SK-N-SH (cell line): ENCODE results near the gene ACLY. TPM values are rescaled to one million over a fixed set of nuclear protein-coding genes. Genes with fewer than 3 reads are reported as not detected.
"Not testable (repeated sequence)": the region's sequence is repeated elsewhere in the genome, so short reads cannot be mapped to it uniquely, and the experiment has no call there.

Experiments
- CTCF ChIA-PET: fragments of 300-600, 350-600 bp; formaldehyde crosslinking; extraction: SDS; loops from one replicate; lab custom pipeline; 2021; lab: Yijun Ruan, JAX
- POLR2A ChIA-PET: fragments of 350-600 bp; sonication (Branson Sonifier 250); formaldehyde crosslinking; extraction: SDS; loops from one replicate; lab custom pipeline; 2020; ENCODE audit warnings: antibody characterized with exemption, inconsistent platforms; lab: Yijun Ruan, JAX
- DNase-seq: peaks from one replicate; pipeline ENCODE4 v3.0.0; 2012
- H2AFZ ChIP-seq: fragments of 200-600 bp; sonication (generic); 2 replicates; pipeline ENCODE4 v1.8.1; 2016; ENCODE audit warnings: antibody characterized with exemption, mild to moderate bottlenecking, low read depth
- H3F3A ChIP-seq: fragments of 200-600 bp; sonication (generic); replicated peaks from 2 replicates; pipeline ENCODE3; 2016; ENCODE audit warnings: antibody characterized with exemption, mild to moderate bottlenecking; ENCODE audit not compliant: insufficient read depth
- H3K27ac ChIP-seq, 2 experiments: fragments of 200-500 bp in 1 of 2; fragments of 200-600 bp in 1 of 2; sonication (Bioruptor generic) in 1 of 2; sonication (generic), shearing (Covaris generic) in 1 of 2; 2 replicates each; pipeline versions ENCODE4 v1.5.1 to v1.6.1; 2014 to 2016; ENCODE audit warnings: low read depth in 2 of 2, inconsistent platforms in 1 of 2, low read length in 1 of 2, mild to moderate bottlenecking in 1 of 2, mixed read lengths in 1 of 2
- H3K27me3 ChIP-seq: fragments of 200-600 bp; sonication (generic), shearing (Covaris generic); 2 replicates; pipeline ENCODE4 v1.6.1; 2016; ENCODE audit warnings: mixed run types; ENCODE audit not compliant: insufficient read depth
- H3K36me3 ChIP-seq, 2 experiments: fragments of 200-500 bp in 1 of 2; fragments of 200-600 bp in 1 of 2; sonication (Bioruptor generic) in 1 of 2; sonication (generic) in 1 of 2; replicated peaks in 1 of 2; 2 replicates each; pipeline versions ENCODE3 to v1.5.1; 2014 to 2016; ENCODE audit warnings: low read length in 1 of 2, mild to moderate bottlenecking in 1 of 2; ENCODE audit not compliant: insufficient read depth in 2 of 2, control insufficient read depth in 1 of 2
- H3K4me1 ChIP-seq, 2 experiments: fragments of 200-500 bp in 1 of 2; fragments of 200-600 bp in 1 of 2; sonication (Bioruptor generic) in 1 of 2; sonication (generic), shearing (Covaris generic) in 1 of 2; 2 replicates each; pipeline versions ENCODE4 v1.5.1 to v1.6.1; 2014 to 2016; ENCODE audit warnings: low read depth in 1 of 2, low read length in 1 of 2, mixed run types in 1 of 2; ENCODE audit not compliant: insufficient read depth in 2 of 2, control insufficient read depth in 1 of 2
- H3K4me2 ChIP-seq: fragments of 200-600 bp; sonication (generic), shearing (Covaris generic); 2 replicates; pipeline ENCODE4 v1.6.1; 2017; ENCODE audit warnings: mixed run types
- H3K4me3 ChIP-seq, 2 experiments: fragments of 200-500 bp in 1 of 2; fragments of 200-600 bp in 1 of 2; sonication (Bioruptor generic) in 1 of 2; sonication (generic), shearing (Covaris generic) in 1 of 2; 2 replicates each; pipeline versions ENCODE4 v1.5.1 to v1.8.1; 2014 to 2016; ENCODE audit warnings: low read depth in 2 of 2, inconsistent platforms in 1 of 2, low read length in 1 of 2, mild to moderate bottlenecking in 1 of 2, mixed read lengths in 1 of 2, moderate library complexity in 1 of 2
- H3K79me2 ChIP-seq: fragments of 200-600 bp; sonication (generic); 2 replicates; pipeline ENCODE4 v1.8.1; 2017; ENCODE audit warnings: mild to moderate bottlenecking; ENCODE audit not compliant: insufficient read depth
- H3K9ac ChIP-seq: fragments of 200-600 bp; sonication (generic); 2 replicates; pipeline ENCODE4 v1.6.1; 2017; ENCODE audit warnings: mixed run types
- H3K9me2 ChIP-seq: fragments of 200-600 bp; sonication (generic); 2 replicates; pipeline ENCODE4 v1.6.1; 2017; ENCODE audit warnings: mixed run types
- H3K9me3 ChIP-seq: fragments of 200-600 bp; sonication (generic); 2 replicates; pipeline ENCODE4 v1.6.1; 2017; ENCODE audit warnings: mixed run types, mild to moderate bottlenecking, moderate library complexity
- H4K20me1 ChIP-seq: fragments of 200-600 bp; sonication (generic); 2 replicates; pipeline ENCODE4 v1.6.1; 2017; ENCODE audit warnings: mild to moderate bottlenecking, mixed run types; ENCODE audit not compliant: insufficient read depth
- ELF1 ChIP-seq: IDR thresholded peaks from 2 replicates; pipeline ENCODE4 v1.4.0; 2012
- EZH2phosphoT487 ChIP-seq: fragments of 200-600 bp; sonication (generic); IDR thresholded peaks from 2 replicates; pipeline ENCODE4 v1.6.1; 2017; ENCODE audit warnings: low read depth, mixed run types, mild to moderate bottlenecking, antibody characterized with exemption, moderate library complexity, borderline replicate concordance
- FOXJ3 ChIP-seq: sonication (generic); formaldehyde crosslinking; IDR thresholded peaks from 2 replicates; pipeline ENCODE4 v1.5.1; 2020; ENCODE audit warnings: mild to moderate bottlenecking, missing genetic modification reagents
- GABPA ChIP-seq: IDR thresholded peaks from 2 replicates; pipeline ENCODE4 v1.4.0; 2012; ENCODE audit warnings: low read depth, mild to moderate bottlenecking
- NFIC ChIP-seq: IDR thresholded peaks from 2 replicates; pipeline ENCODE4 v1.4.0; 2012; ENCODE audit warnings: borderline replicate concordance
- NRF1 ChIP-seq: IDR thresholded peaks from 2 replicates; pipeline ENCODE4 v1.6.1; 2012; ENCODE audit warnings: low read depth, mild to moderate bottlenecking, low read length
- POLR2AphosphoS5 ChIP-seq: IDR thresholded peaks from 2 replicates; pipeline ENCODE4 v1.6.1; 2012; ENCODE audit warnings: low read depth, low read length
- RFX5 ChIP-seq: IDR thresholded peaks from 2 replicates; pipeline ENCODE4 v1.6.1; 2012; ENCODE audit warnings: mild to moderate bottlenecking, improper control_type of control experiment, low read length
- TEAD4 ChIP-seq: IDR thresholded peaks from 2 replicates; pipeline ENCODE4 v1.4.0; 2012; ENCODE audit warnings: mild to moderate bottlenecking, borderline replicate concordance; ENCODE audit not compliant: insufficient read depth
- YY1 ChIP-seq: IDR thresholded peaks from 2 replicates; pipeline ENCODE4 v1.4.0; 2012; ENCODE audit warnings: low read depth, mild to moderate bottlenecking
- ZBTB33 ChIP-seq: IDR thresholded peaks from 2 replicates; pipeline ENCODE4 v1.4.0; 2012; ENCODE audit warnings: low read depth, borderline replicate concordance
- WGBS: methylation state at CpG from one replicate; pipeline ENCODE4 v1.1.6; 2017; ENCODE audit warnings: low lambda C conversion rate; 5-methylcytosine and 5-hydroxymethylcytosine counted together
- polyA plus RNA-seq, 3 experiments: library from polyadenylated mRNA; depleted of rRNA; stranded (reverse); fragments of >200 nt; gene quantifications; 2 replicates each; pipeline ENCODE4 v1.2.3, GENCODE V29; 2012

ACLY gene
- polyA plus RNA-seq, 1 of the 3 experiments (the other 2 are of a cell fraction) = 163 TPM

GRCh38 chr17:41880130-41880529 lies 38.6 kb downstream of the ACLY start:
- no peaks in the 10 kb centered on the region for H3K27me3 ChIP-seq
- WGBS = 96% methylated on average over 4 of the region's 4 CpGs
- no peak overlapping the region for H3K27ac ChIP-seq
- TF ChIP-seq GABPA (no peak), ELF1 (no peak), POLR2AphosphoS5 (no peak), ZBTB33 (no peak), FOXJ3 (CRISPR knock-in tag) (no peak), NFIC (no peak), NRF1 (no peak), YY1 (no peak), TEAD4 (no peak), RFX5 (no peak), EZH2phosphoT487 (no peak)
- ChIA-PET POLR2A (no interaction called here), CTCF (interaction anchor here (2.1 kb wide), 1 partner anchor 14 kb away, joined by 7 read pairs; no protein-coding TSS in a partner anchor)
- no peak overlapping the region for H3K4me3 ChIP-seq
- H3F3A ChIP-seq = peaks cover 9% of the 10 kb centered on the region
- no peak for DNase-seq
- no peaks in the 10 kb centered on the region for H3K9me2 ChIP-seq
- peaks cover 57 to 73% of the 10 kb centered on the region in 2 experiments for H3K36me3 ChIP-seq
- H3K4me1 ChIP-seq = no peaks in the 10 kb centered on the region
- no peaks in the 10 kb centered on the region; the same call in 1 of the 2 replicates for H4K20me1 ChIP-seq
- no peak overlapping the region for H3K9ac ChIP-seq
- H3K9me3 ChIP-seq = no peaks in the 10 kb centered on the region
- no peak overlapping the region for H2AFZ ChIP-seq
- H3K79me2 ChIP-seq = peaks cover 28% of the 10 kb centered on the region
- no peak overlapping the region for H3K4me2 ChIP-seq

GRCh38 chr17:41874293-41874670 lies 44.5 kb downstream of the ACLY start:
- Histone ChIP-seq H3K79me2 (peaks cover 11% of the 10 kb centered on the region), H3F3A (peaks cover 18% of the 10 kb centered on the region), H3K36me3 (peaks cover 54 to 60% of the 10 kb centered on the region in 2 experiments)
- DNase-seq, H3K4me3 ChIP-seq, H3K4me2 ChIP-seq, H2AFZ ChIP-seq, H3K9me2 ChIP-seq, H3K9ac ChIP-seq, H3K9me3 ChIP-seq, H3K27me3 ChIP-seq, POLR2A ChIA-PET, H3K4me1 ChIP-seq, H3K27ac ChIP-seq, H4K20me1 ChIP-seq: not testable (repeated sequence)
- CTCF ChIA-PET = interaction anchor here (0.7 to 1.0 kb wide), 2 partner anchors 20 to 72 kb away, joined by 3 read pairs; no protein-coding TSS in a partner anchor
- 94% methylated on average over 9 of the region's 9 CpGs for WGBS
